Inflammatory macrophage treated with lipopolysaccharide for 1 hour (primary cell): ENCODE measurements around the gene MAJIN.

ENCODE experiments used
- DNase-seq, 2 donors: peaks; one replicate each; pipeline ENCODE4 v3.0.0-alpha.2; 2020 to 2022

MAJIN gene

GRCh38 chr11:64931290-64931689 lies 40.6 kb downstream of the MAJIN start:
- no peak for DNase-seq

GRCh38 chr11:64930340-64930739 lies 41.6 kb downstream of the MAJIN start:
- DNase-seq: no peak

GRCh38 chr11:64929625-64930024 lies 42.3 kb downstream of the MAJIN start:
- no peak for DNase-seq

- no peak for DNase-seq
These were observed 43.0 kb downstream of the MAJIN start for GRCh38 chr11:64928957-64929356.

- no peak for DNase-seq
These were observed 45.2 kb downstream of the MAJIN start for GRCh38 chr11:64926689-64927088.

- no peak for DNase-seq
These were observed 46.1 kb downstream of the MAJIN start for GRCh38 chr11:64925536-64926436.

- no peak for DNase-seq
These were observed 47.0 kb downstream of the MAJIN start for GRCh38 chr11:64924910-64925284.

GRCh38 chr11:64923944-64924909 lies 47.7 kb downstream of the MAJIN start, which contains the start of gene PPP2R5B:
PPP2R5B (plus strand) TSS chr11:64924689; CDS start chr11:64925735, 1,046 bp downstream.
- DNase-seq: peak; percentile 87 to 91

GRCh38 chr11:64923151-64923661 lies 48.7 kb downstream of the MAJIN start:
- DNase-seq: no peak

- DNase-seq: no peak
These were observed 50.5 kb downstream of the MAJIN start for GRCh38 chr11:64921384-64921783.

- DNase-seq: no peak
These were observed 51.8 kb downstream of the MAJIN start for GRCh38 chr11:64920124-64920523.

- no peak for DNase-seq
These were observed 52.3 kb downstream of the MAJIN start for GRCh38 chr11:64919627-64920026.

- DNase-seq: no peak
These were observed 53.9 kb downstream of the MAJIN start for GRCh38 chr11:64918017-64918416.

GRCh38 chr11:64917663-64917995 lies 54.3 kb downstream of the MAJIN start:
- no peak for DNase-seq

GRCh38 chr11:64916775-64917662 lies 54.9 kb downstream of the MAJIN start, which contains the start of gene ATG2A:
ATG2A (minus strand) TSS chr11:64917209; CDS start chr11:64917135, 74 bp downstream.
- DNase-seq: peak; percentile 99 to 100

GRCh38 chr11:64916040-64916774 lies 55.7 kb downstream of the MAJIN start:
- peak; percentile 52 to 65 for DNase-seq

GRCh38 chr11:64915376-64915887 lies 56.5 kb downstream of the MAJIN start:
- no peak for DNase-seq

GRCh38 chr11:64914123-64914522 lies 57.8 kb downstream of the MAJIN start:
- DNase-seq: no peak

- no peak for DNase-seq
These were observed 58.7 kb downstream of the MAJIN start for GRCh38 chr11:64913171-64913727.

GRCh38 chr11:64911689-64912088 lies 60.2 kb downstream of the MAJIN start:
- DNase-seq: no peak

GRCh38 chr11:64911142-64911541 lies 60.8 kb downstream of the MAJIN start:
- no peak for DNase-seq
